GM23248 (cell line): Measurements from ENCODE around the gene GAREM1.

Experiments used
- EZH2 ChIP-seq: fragments of 200-600 bp; sonication (generic); IDR thresholded peaks from 2 replicates; pipeline ENCODE4 v1.6.1; 2018; ENCODE audit warnings: antibody characterized with exemption, mild to moderate bottlenecking; ENCODE audit not compliant: insufficient read depth, poor library complexity, severe bottlenecking
- EZH2phosphoT487 ChIP-seq: fragments of 200-600 bp; sonication (generic); IDR thresholded peaks from 2 replicates; pipeline ENCODE4 v1.6.1; 2018; ENCODE audit warnings: antibody characterized with exemption, moderate library complexity, mild to moderate bottlenecking, low read depth; ENCODE audit not compliant: insufficient read depth

DNA sequence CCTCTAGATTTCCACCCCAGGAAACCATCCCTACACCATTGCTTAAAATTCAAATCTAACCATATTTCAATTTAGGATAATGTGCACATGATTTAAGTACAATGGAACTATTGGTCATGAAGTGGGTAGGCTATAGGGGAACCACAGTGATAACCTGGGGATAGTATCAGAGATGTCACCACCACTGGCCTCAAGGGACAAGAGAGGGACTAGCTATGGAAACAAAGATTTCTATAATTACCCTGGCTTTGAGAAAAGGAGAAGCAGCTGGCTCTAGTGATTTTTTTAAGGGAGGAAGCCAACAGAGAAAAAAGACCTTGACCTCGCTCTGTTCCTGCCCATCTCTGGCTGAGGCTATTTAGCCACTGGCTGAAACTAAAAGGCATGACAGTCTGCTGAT lies 148.9 kb downstream of the GAREM1 start:
- TF ChIP-seq EZH2phosphoT487 (no peak), EZH2 (no peak)
